WTC11 (cell line): ENCODE data around the gene C6orf141.

Experiments
- CREM ChIP-seq: sonication (generic); formaldehyde crosslinking; IDR thresholded peaks from 2 replicates; pipeline ENCODE4 v1.8.1; 2022; ENCODE audit warnings: mild to moderate bottlenecking, missing genetic modification reagents, moderate library complexity
- ELF4 ChIP-seq: sonication (generic); formaldehyde crosslinking; IDR thresholded peaks from 2 replicates; pipeline ENCODE4 v1.8.1; 2022; ENCODE audit warnings: low read depth, mild to moderate bottlenecking, moderate library complexity, missing genetic modification reagents
- FOXK1 ChIP-seq: sonication (generic); formaldehyde crosslinking; IDR thresholded peaks from 2 replicates; pipeline ENCODE4 v1.8.0; 2022; ENCODE audit warnings: mild to moderate bottlenecking, moderate library complexity, missing genetic modification reagents
- MXD4 ChIP-seq: fragments of 250-450 bp; sonication (Bioruptor Pico); IDR thresholded peaks from 2 replicates; pipeline ENCODE4 v1.8.0; 2021; ENCODE audit warnings: mild to moderate bottlenecking, moderate library complexity, borderline replicate concordance
- NFATC4 ChIP-seq: fragments of 250-450 bp; sonication (Bioruptor Pico); IDR thresholded peaks from 2 replicates; pipeline ENCODE4 v1.9.0; 2021; ENCODE audit warnings: mild to moderate bottlenecking
- TCF7 ChIP-seq: sonication (generic); formaldehyde crosslinking; IDR thresholded peaks from 2 replicates; pipeline ENCODE4 v1.8.0; 2022; ENCODE audit warnings: mild to moderate bottlenecking, low read depth, missing genetic modification reagents, moderate library complexity
- TEAD1 ChIP-seq: sonication (generic); formaldehyde crosslinking; IDR thresholded peaks from 2 replicates; pipeline ENCODE4 v1.8.0; 2022; ENCODE audit warnings: mild to moderate bottlenecking, missing genetic modification reagents
- TF ChIP-seq, protein P1 (sequence below): fragments of 200-600 bp; IDR thresholded peaks from 2 replicates; pipeline ENCODE4 v1.8.0; 2022; ENCODE audit warnings: antibody characterized with exemption
- TF ChIP-seq, protein P2 (sequence below): sonication (generic); formaldehyde crosslinking; IDR thresholded peaks from 2 replicates; pipeline ENCODE4 v1.8.1; 2023; ENCODE audit warnings: mild to moderate bottlenecking, missing genetic modification reagents, moderate library complexity
- TF ChIP-seq, protein P3 (sequence below): fragments of 250-450 bp; sonication (Bioruptor Pico); IDR thresholded peaks from 2 replicates; pipeline ENCODE4 v2.1.2; 2022; ENCODE audit warnings: mild to moderate bottlenecking, moderate library complexity

DNA sequence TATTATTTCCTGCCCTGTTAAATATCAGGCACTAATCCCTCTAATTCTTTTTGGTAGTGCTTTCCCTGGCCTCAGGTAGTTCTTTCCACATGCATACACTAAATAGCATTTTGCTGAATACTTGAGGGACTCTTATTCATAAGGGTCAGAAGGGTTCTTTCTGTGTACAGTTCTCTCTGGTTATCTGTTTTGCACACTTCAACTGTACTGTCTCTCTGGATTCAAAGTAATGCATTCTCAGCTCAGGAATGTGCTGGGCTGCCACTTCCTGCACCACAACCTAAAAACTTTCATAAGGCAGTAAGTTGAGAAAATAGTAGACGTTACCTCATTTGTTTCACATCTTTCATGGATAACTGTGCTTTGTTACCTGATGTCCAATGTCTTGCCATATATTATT lies 32.1 kb downstream of the C6orf141 start:
- TF ChIP-seq, protein P1, sequence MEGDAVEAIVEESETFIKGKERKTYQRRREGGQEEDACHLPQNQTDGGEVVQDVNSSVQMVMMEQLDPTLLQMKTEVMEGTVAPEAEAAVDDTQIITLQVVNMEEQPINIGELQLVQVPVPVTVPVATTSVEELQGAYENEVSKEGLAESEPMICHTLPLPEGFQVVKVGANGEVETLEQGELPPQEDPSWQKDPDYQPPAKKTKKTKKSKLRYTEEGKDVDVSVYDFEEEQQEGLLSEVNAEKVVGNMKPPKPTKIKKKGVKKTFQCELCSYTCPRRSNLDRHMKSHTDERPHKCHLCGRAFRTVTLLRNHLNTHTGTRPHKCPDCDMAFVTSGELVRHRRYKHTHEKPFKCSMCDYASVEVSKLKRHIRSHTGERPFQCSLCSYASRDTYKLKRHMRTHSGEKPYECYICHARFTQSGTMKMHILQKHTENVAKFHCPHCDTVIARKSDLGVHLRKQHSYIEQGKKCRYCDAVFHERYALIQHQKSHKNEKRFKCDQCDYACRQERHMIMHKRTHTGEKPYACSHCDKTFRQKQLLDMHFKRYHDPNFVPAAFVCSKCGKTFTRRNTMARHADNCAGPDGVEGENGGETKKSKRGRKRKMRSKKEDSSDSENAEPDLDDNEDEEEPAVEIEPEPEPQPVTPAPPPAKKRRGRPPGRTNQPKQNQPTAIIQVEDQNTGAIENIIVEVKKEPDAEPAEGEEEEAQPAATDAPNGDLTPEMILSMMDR = no peak
- TF ChIP-seq FOXK1 (CRISPR knock-in tag) = no peak
- TF ChIP-seq, protein P2, sequence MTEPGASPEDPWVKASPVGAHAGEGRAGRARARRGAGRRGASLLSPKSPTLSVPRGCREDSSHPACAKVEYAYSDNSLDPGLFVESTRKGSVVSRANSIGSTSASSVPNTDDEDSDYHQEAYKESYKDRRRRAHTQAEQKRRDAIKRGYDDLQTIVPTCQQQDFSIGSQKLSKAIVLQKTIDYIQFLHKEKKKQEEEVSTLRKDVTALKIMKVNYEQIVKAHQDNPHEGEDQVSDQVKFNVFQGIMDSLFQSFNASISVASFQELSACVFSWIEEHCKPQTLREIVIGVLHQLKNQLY = no peak
- TF ChIP-seq, protein P3, sequence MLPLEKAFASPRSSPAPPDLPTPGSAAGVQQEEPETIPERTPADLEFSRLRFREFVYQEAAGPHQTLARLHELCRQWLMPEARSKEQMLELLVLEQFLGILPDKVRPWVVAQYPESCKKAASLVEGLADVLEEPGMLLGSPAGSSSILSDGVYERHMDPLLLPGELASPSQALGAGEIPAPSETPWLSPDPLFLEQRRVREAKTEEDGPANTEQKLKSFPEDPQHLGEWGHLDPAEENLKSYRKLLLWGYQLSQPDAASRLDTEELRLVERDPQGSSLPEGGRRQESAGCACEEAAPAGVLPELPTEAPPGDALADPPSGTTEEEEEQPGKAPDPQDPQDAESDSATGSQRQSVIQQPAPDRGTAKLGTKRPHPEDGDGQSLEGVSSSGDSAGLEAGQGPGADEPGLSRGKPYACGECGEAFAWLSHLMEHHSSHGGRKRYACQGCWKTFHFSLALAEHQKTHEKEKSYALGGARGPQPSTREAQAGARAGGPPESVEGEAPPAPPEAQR (CRISPR knock-in tag) = no peak
- TF ChIP-seq ELF4 (CRISPR knock-in tag) = no peak
- TF ChIP-seq CREM (CRISPR knock-in tag) = no peak
- TF ChIP-seq MXD4 (CRISPR knock-in tag) = no peak
- TF ChIP-seq NFATC4 = no peak
- no peak for TF ChIP-seq TEAD1 (CRISPR knock-in tag)
- TF ChIP-seq TCF7 (CRISPR knock-in tag) = no peak
